Cerebellar cortex (tissue), 1 donor: ENCODE results near the gene ZNHIT2.

Experiments used
- DNase-seq: peaks from one replicate; pipeline ENCODE4 v3.0.0-alpha.2; 2015; ENCODE audit warnings: low spot score

Gene ZNHIT2

DNA sequence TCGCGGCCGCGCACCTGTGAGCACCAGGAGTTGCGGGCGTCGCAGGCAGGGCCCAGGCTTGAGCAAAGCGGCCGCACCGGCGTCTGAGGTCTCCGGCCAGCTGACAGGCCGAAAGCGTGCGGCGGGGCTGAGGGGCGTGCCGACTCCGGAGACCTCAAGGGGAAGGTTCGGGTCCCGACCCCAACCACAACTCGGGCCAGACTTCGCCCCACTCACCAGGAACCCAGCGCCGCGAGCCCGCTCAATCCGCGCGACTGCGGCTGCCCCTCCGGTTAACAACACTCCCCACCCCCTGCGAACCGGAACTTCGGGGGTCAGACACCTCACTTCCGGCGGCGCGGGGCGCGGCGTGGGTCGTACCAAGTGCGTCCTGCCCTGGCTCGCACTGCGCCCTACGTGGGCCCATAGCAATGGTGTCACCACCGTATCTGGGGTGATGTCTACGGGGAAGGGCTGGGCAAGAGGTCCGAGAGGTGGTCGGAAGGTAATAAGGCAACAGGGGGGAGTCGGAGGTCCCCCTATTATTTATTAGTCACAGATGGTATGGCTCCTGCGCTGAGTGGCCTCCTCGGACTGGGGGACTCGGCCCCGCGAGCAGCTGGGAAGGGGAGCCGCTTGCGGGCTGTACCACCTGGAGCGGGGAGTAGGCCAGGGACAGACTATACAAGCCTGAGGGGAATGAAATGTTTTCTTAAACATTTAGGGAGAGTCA lies 16.9 kb upstream of the ZNHIT2 start, which contains the start of gene SYVN1:
TSS of gene SYVN1 (minus strand) at position 280 of the 712 bp plus-strand sequence. CDS start 918 bp downstream, outside the sequence.
- DNase-seq, result peak; percentile 89

DNA sequence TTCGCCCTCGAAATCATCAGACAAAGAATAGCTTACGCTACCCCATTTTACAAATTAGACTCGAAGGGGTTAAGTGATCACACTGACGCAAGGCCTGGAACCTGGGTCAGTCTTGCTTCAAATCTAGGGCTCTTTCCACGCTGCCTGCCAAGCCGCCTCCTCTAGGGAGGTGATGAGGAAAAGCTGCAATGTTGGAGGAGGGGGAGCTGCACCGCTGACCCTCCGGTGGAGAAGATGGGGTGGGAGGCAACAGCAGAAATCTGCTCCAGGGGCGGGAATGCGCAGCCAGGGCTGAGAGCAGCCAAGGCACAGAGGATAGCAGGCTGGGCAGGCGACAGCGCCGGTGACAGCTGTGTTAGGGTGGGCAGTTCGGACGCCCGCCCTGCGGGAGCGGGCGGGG lies 16.2 kb upstream of the ZNHIT2 start:
- DNase-seq, result no peak

DNA sequence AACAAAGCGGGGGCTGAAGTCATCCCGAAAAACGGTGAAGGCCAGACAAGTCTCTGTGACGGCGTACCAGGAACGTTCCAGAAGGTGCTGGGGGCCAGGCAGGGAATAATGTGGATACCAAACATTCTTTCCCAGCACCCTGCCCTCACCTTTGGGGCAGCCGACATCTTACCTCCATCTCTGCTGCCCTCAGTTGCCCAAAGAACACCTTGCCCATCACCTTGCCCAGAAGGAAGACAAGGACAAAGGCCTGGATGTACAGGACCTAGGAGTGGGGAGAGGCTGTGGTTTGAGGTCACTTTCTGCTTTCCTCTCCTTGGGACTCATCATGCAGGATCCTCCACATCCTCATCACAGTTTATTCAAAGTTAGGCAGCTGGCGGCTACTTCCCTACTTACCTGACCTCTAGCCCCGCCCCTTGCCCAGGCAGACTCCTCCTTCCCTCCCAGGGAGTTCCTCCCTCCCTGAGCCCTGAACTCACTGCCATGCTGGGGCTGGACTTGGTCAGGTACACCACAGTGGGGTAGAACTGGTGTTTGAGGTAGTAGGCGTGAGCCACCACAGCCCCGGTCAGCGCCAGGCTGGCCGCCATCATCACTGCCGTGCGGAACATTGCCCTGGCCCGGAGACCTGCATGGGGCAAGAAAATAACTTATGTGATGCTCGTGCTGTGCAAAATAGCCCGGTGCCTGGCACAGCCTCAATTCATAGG lies 15.6 kb upstream of the ZNHIT2 start:
- DNase-seq, result no peak

DNA sequence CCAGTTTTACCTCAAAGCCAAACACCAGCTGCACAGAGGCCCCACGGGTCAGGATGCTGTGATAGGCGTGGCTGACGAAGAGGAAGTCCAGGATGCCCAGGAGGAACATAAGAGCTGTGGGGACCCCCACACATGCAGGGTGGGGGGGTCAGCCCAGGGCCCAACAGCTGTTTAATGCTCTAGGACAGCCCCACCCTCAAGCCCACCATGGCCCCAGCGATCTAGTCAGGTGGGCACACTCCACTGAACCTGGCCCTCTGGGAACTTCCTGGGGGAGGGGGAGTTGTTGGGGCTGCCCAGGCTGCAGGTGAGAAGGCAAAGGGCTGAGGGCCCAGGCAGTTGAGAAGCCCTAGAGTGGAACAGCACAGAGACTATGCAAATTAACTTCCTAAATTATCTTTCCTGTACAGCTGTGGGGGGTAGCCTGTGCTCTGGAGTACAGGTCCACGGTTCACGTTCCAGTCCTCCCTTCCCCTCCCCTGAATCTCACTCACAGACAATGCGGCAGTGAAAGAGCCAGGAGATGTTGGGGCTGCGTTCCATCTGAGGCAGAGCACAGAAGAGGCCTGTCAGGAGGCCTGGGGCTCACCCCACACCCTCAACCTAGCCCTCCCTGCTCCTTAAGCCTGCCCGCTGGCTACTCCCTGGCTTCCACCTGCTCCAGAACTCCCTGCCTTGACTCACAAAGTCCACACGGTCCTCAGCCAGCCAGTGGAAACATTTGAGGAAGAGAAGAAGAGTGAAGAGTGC lies 14.9 kb upstream of the ZNHIT2 start:
- DNase-seq, result no peak

DNA sequence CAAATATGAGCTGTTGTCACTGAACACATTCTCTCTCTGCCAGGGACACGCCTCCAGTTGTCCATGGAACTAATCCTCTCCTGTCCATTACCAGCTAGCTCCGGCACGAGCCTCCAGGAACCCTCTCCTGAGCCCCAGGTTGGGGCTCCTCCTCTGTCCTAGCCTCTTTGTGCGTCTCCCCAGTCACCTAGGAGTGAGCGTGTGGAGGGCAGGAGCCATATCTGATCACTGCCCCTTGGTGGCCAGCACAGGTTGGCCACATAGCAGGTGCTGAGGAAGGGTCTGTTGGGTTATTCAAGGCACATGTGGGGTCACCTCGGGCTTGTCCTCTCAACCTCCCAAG lies 14.4 kb upstream of the ZNHIT2 start:
- DNase-seq, result no peak

DNA sequence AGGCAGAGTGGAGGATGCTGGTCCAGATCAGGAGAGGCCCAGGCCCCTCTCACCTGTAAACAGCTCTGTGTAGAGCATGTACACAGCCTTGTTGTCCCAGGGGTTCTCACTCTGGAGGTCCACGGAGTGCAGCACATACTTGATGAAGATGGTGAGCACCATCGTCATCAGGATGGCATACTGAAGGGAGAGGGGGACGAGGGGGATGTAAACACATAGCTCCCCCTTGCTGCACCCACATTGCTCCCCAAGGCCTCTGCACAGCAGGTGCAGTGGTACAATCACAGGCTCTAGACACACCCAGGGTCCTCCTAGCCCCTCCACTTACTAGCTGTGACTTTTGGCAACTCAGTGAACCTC lies 13.9 kb upstream of the ZNHIT2 start:
- DNase-seq, result no peak

DNA sequence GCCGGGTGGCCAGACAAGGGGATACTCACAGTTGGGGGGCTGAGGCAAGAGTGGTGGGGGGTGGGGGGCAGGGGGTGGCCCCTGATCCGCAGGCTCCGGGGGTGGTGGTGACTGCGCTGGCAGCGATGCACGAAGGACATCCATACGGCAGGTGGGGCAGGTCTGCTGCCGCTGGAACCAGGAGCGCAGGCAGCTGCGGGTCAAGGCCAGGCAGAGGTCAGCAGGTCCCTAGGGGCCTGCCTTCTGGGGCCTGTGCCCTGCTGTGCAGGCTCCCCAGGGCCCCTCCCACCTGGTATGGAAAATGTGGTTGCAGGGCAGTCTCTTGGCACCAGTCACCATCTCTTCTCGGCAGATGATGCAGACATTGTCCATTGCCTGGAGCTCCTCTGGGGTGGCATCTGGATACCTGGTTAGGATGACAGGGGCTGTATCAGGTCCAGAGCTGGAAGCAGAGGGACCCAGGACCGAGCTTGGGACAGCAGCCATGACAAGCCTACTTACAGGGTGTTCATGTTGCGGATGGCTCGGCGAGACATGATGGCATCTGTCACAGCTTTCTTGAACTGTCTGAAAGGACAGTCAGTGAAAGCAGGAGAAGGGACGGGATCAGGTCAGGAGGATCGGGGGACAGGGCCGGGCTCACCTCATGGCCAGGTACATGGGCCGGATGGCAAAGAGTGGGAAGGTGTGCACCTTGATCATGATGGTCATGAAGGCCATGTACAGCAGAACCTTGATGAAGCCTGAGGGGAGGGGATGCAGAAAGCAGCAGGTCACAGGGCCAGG lies 13.3 kb upstream of the ZNHIT2 start:
- no peak for DNase-seq

DNA sequence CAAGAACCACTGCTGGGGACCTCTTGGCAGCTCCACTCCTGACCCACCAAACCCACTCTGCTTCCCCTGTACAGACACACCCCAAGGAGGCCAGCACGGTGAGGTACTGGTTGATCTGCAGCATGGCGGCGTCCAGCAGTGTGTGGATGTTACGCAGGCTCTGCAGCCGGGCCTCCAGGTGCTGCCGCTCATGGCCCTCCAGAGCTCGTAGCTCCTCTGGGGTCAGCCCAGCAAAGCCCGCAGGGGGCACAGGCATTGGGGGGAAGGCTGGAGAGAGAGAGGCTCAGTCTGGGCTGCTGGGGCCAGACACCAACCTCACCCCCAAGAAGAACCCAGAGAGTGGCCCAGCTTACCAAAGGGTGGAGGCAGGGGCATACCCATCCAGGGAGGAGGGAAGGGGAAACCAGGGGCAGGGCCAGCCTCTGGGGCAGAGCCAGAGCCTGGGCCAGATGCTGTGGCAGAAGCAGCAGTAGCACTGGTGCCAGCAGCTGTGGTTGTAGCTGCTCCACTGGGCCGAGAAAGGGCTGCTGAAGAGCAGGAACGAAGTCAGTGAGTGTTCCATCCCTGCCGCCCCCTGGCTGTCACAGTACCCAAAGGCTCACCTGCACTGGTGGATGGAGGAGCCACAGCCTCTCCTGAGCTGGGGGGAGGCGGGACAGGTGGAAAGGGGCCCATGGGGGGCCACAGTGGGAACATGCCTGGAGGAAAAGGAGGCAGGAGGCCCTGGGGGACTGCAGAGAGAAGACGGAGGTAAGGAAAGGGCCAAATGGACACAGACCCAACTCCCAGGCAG lies 12.3 kb upstream of the ZNHIT2 start:
- DNase-seq, result no peak

DNA sequence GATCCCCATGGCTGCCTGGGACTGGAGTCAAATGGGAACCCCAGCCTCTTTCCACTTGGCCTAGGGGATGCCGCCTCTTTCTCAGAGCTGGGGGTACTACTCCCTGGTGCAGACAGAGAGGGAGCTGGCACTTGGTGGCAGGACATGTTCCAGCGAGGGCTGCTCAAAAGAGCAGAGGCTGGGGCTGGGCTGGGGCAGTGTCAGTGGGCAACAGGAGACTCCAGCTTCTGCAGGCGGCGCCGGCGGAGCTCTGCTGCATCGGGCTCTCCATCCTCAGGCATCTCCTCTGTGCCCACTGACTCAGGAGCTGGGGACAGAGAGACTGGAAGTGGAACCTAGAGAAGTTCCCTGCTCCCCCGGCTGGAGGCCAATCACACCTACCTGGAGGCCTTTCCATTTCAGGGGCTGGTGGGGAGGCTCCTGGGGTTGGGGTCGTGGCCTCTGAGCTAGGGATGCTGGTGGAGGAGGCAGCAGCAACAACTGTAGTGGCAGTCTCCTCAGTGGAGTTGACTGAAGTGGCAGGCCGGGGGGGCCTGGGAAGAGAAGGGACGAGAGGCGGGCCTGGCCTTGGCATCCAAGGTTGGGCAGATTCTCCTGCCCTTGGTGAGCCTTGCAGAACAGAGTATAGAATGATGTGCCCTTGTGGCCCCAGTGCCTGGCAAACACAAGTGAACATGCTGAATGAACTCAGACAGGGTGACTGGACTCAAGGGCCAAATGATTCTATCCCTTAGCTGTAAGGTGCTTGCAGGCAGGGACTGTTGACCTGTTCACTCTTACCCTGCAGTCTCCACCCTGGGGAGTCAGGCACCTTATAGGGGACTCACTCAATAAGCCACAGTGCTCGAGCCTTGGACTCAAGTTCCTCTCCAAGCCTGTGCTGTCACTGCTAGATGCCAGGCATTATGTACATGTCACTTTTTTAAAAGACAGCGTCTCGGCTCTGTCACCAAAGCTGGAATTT lies 11.0 kb upstream of the ZNHIT2 start:
- DNase-seq, result no peak

DNA sequence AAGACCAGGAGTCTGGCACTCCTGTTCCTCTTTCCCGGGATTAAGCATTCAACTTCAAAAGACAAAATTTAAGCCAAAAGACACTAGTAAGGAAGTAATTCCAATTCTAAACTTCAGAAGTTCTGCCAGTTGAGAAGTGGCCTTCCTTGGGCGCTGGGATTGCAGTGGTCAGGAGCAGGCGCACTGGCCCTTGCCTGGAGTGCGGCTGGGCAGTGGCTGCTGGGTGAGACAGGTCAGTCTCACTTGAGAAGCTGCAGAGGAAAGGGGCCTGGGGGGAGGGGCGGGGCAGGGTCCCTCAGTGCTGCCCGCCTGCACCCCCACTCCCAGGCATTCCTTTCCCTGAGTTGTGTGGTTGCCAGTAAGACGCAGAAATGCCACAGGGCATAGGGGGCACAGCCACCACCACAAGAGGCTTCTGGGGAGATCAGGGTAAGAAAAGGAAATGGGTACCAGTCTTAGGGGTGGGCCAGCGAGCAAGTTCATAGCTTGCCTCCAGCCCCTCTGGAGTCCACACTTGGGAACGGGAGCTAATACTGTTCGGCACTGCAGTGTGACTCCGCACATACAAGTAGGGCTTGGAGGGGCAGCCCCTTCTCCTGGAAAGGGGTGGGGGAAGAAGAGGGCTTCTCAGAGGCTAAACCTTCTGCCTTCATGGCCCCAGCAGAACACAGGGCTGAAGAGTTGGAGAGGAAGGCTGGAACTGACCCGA lies 10.1 kb upstream of the ZNHIT2 start:
- DNase-seq, result no peak

DNA sequence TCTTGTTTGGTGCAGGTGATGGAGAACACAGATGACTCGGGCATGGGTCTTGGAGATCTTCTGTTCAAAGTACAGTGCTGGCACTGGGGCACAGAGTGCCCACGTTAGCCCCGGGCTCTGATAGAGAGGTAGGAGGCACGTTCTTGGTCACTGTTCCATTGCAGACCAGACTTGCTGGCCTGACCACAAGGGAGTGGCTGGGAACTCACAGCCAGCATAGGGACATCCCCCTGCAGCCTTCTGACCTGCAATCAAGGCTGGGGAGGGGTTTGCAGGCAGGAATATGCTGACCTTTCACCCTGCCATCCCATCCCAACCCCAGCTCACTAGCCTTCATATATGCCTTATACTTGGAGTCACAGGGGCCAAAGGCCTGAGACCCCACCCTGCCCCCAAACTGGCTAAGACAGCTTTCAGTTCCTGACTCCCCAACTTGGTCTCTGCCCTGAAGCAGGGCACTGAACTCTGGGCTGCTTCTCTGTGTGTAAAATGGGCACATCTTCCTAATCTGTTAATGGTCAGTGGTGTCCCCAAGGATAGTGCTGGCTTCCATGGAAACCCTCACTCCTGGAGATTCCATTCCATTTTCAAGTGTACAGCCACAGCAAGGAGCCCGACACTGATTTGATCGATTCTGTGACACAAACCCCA lies 9.2 kb upstream of the ZNHIT2 start:
- DNase-seq, result no peak

DNA sequence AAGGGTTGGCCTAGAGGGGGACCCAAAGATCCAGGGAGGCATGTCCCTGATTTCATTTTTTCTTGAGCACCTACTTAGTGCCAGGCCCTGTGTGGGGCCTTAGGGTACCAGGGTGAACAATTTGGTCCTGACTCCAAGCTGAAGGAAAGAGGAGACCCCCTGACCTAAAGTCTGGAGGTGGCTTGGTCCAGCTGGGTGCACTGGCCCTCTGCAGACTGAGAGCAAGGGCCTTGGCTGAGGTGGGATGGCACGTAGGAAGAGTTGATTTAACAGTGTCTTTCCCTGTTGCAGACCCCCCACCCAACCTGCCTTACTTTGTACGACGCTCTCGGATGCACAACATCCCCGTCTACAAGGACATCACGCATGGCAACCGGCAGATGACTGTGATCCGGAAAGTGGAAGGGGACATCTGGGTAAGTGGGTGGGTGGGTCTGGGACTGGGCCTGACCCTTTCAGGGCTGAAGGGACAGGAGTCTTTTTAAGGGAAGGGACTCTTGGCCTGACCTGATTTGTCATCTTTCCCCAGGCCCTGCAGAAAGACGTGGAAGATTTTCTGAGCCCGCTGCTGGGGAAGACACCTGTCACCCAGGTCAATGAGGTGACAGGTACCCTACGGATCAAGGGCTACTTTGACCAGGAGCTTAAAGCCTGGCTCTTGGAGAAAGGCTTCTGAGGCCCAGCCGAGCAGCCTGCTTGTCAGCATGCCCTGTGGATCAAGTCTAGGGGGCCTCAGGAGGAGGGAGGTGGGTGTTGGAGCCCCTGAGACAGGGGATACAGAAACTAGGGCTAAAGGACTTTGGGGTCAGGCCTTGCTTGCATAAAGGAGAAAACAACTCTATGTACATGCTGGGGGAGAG lies 7.9 kb upstream of the ZNHIT2 start:
- no peak for DNase-seq

DNA sequence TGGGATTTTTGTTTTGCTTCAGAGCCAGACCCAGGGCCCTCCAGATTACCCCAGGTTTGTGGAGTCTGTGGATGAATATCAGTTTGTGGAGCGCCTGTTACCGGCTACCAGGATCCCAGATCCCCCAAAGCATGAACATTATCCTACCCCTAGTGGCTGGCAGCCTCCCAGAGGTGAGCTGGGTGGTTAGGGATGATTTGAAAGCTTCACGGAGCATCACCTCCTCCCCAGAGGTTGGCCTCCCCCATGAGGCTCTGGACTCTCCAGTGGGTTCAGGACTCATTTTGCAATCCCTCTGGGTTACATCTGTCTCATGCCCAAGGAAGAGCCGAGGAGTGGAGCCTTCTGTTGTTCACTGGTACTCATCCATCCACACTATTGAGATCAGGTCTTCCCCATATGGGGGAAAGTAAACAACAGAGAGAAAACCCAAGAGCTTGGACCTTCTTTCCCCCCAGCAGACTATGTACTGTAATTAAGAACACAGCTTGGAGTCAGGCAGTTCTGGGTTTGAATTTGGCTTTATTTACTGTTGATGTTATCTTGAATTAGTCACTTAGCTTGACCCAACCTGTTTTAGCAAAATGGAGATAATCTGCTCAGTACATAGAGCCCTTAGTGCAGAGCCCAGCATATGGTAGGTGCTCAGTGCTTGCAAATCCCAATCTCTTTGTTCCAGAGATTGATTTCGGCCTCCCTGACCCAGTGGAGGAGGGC lies 7.1 kb upstream of the ZNHIT2 start:
- no peak for DNase-seq

DNA sequence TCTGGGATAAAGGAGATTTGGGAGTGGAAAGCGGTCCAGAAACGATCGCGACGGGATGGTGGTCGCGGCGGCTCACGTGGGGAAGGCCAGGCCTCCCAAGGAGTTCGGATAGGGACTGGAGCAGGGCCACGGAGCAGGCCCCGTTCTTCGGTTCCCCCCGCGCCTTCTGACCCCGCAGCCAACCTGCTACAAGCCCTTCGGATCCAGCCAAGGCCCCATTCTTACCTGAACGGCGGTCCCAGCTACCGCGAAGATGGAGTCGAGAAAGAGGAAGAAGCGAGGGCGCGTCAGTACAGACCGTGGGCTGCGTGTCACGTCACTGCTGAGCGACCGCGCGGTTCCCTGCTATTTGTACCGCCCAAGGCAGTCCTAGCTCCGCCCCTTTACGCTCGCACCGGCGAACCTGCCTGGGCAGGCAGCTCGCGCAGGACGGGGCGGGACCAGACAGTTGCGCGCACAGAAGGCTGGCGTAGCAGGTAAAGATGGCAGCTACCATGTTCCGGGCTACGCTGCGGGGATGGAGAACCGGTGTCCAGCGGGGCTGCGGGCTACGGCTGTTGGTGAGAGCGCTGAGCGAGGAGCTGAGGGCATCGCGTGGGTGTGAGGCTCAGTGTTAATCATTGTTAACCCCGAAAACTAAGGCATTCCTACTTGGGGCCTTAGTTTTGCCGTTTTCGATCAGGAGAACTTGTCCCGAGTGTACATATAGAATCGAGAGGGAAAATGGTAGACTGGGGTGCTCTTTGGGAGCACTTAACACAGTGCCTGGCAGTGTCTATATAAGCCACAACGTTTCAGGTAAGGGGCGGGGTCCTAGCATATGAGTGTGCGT lies 4.6 kb upstream of the ZNHIT2 start, which contains the start of the genes FAU and MRPL49:
TSS of gene FAU (minus strand) at position 270 of the 832 bp plus-strand sequence. CDS start 321 bp downstream, outside the sequence.
TSS of gene MRPL49 (plus strand) at position 457 of the 832 bp plus-strand sequence. CDS start at position 483, 26 bp downstream.
- DNase-seq, result peak; percentile 98

DNA sequence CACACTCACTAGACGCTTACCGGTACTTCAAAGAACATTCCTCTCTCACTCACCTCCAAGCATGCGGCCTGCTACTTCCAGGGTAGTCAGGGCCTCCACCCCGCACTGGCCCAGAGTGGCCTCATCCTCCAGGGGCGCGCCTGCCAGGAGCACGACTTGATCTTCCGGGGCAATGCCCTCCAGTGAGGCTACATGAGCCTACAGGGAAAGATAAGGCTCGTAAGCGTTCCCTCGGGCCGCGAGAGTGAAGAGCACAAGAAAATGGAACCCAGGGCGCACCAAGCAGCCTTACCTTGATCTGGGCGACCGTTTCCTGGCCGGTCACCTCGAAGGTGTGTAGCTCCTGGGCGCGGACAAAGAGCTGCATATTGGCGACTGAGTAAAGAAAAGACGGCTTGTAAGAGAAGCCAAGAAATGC lies 4.0 kb upstream of the ZNHIT2 start:
- DNase-seq, result no peak

DNA sequence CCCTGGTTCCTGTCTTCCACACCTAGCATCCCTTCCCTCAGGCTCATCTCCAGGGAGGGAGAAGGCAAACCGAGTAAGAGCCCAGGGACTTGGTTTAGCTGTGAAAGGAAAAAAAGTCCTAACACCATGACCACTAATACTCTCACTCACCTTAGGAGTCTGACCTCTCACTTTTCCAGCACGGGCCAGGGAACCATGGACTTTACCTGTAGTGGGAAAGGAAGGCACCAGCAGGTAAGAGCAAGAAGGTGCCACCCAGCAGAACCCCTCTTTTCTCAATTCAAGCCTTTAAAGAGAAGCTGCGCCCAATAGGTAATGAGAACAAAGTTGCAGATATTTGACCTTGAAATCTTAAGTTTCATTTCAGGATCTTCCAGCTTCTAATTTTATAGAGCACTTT lies 3.3 kb upstream of the ZNHIT2 start:
- DNase-seq, result no peak
